ENCODE measurements around the gene MYO16. TPM values are rescaled to one million over a fixed set of nuclear protein-coding genes. Genes with fewer than 3 reads are reported as not detected.

MYO16 gene
- total RNA-seq, 1 experiment from 2014 or later = not detected

DNA sequence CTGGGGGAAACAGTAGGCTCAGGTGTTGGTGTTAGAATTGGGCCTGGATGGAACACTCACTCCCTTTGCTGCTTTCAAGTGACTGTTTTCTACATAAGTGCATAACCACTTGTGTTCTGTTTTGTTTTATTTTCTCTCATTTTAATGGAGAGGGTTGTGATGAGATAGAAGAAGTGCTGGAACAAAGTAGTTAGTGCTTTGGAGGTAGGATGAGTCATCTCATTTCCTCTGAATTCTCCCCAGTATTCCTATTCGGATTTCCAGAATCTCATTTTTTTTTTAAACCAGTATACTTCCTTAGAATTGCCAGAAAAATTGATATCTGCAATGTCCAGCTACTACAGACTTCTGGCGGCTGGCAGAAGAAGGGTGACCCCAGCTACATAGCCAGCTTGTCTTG is 575.9 kb downstream of the MYO16 start:
- no peak for DNase-seq
- no peak overlapping the region for H2BK5ac ChIP-seq (ENCODE audit: insufficient read length, low read length)
- H4K91ac ChIP-seq (ENCODE audit: insufficient read length, low read depth, low read length) = no peak overlapping the region
- H3K4me1 Mint-ChIP-seq = peaks cover 3 to 4% of the 10 kb centered on the region in 2 experiments; a peak in 1 of 4 replicates
- no peak overlapping the region for H2BK120ac ChIP-seq (ENCODE audit: low read depth, low read length, poor library complexity, severe bottlenecking)
- H2AK5ac ChIP-seq (ENCODE audit: insufficient read length, low read length) = no peak overlapping the region
- H3K23ac ChIP-seq (ENCODE audit: insufficient read length, low read depth, low read length) = no peak overlapping the region
- no peaks in the 10 kb centered on the region for H3K27me3 ChIP-seq (ENCODE audit: insufficient read depth, low read length)
- no peak overlapping the region for H3K4me3 Mint-ChIP-seq
- H3K18ac ChIP-seq (ENCODE audit: insufficient read length, low read depth, low read length) = no peak overlapping the region
- H2BK15ac ChIP-seq (ENCODE audit: low read depth, low read length) = no peak overlapping the region
- H2AFZ ChIP-seq (ENCODE audit: low read length) = no peak overlapping the region
- H3K4me1 ChIP-seq (ENCODE audit: insufficient read depth, low read length) = no peaks in the 10 kb centered on the region
- no peaks in the 10 kb centered on the region for H3K9me3 ChIP-seq (ENCODE audit: control insufficient read depth, low read depth, low read length)
- H2BK12ac ChIP-seq (ENCODE audit: insufficient read length, low read depth, low read length) = no peak overlapping the region
- H3K79me2 ChIP-seq (ENCODE audit: insufficient read depth, low read length) = no peaks in the 10 kb centered on the region
- H3K27ac Mint-ChIP-seq = no peak overlapping the region
- no peaks in the 10 kb centered on the region for H4K20me1 ChIP-seq (ENCODE audit: control insufficient read depth, insufficient read depth, insufficient read length)
- H3K79me1 ChIP-seq (ENCODE audit: insufficient read depth, low read depth, low read length, poor library complexity, severe bottlenecking) = no peaks in the 10 kb centered on the region
- H3K27ac ChIP-seq (ENCODE audit: insufficient read length, low read depth, low read length) = no peak overlapping the region
- no peak overlapping the region for H3K4ac ChIP-seq (ENCODE audit: low read depth, low read length)
- no peak overlapping the region for H3K56ac ChIP-seq (ENCODE audit: insufficient read length, low read depth, low read length)
- no peak overlapping the region for H3K14ac ChIP-seq (ENCODE audit: insufficient read depth, low read length)
- TF ChIP-seq, protein P1, sequence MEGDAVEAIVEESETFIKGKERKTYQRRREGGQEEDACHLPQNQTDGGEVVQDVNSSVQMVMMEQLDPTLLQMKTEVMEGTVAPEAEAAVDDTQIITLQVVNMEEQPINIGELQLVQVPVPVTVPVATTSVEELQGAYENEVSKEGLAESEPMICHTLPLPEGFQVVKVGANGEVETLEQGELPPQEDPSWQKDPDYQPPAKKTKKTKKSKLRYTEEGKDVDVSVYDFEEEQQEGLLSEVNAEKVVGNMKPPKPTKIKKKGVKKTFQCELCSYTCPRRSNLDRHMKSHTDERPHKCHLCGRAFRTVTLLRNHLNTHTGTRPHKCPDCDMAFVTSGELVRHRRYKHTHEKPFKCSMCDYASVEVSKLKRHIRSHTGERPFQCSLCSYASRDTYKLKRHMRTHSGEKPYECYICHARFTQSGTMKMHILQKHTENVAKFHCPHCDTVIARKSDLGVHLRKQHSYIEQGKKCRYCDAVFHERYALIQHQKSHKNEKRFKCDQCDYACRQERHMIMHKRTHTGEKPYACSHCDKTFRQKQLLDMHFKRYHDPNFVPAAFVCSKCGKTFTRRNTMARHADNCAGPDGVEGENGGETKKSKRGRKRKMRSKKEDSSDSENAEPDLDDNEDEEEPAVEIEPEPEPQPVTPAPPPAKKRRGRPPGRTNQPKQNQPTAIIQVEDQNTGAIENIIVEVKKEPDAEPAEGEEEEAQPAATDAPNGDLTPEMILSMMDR (conservative IDR thresholded peaks at IDR 0.05) = no peak
- no peak overlapping the region for H3K4me2 ChIP-seq (ENCODE audit: insufficient read depth, insufficient read length, low read length)
- no peak overlapping the region for H4K5ac ChIP-seq (ENCODE audit: insufficient read length, low read depth, low read length)
- peaks cover 2% of the 10 kb centered on the region for H3K27me3 Mint-ChIP-seq (ENCODE audit: low read depth)
- H3T11ph ChIP-seq (ENCODE audit: low read length) = no peak overlapping the region
- no CpG with 5 or more reads among the region's 2 CpGs for WGBS (ENCODE audit: extremely low coverage, insufficient read length, low lambda C conversion rate)
- H3K9me3 Mint-ChIP-seq = no peaks in the 10 kb centered on the region
- no peak overlapping the region for H3K9ac ChIP-seq (ENCODE audit: extremely low read depth, insufficient read length, low read length)
- no peaks in the 10 kb centered on the region for H3K23me2 ChIP-seq (ENCODE audit: insufficient read length, low read depth, low read length, poor library complexity, severe bottlenecking)
- no peaks in the 10 kb centered on the region for H3K36me3 Mint-ChIP-seq (ENCODE audit: insufficient read depth in 1 of 3, low read depth in 3 of 3)
- H2BK20ac ChIP-seq (ENCODE audit: low read depth, low read length, poor library complexity, severe bottlenecking) = no peak overlapping the region
- no peak overlapping the region for H4K8ac ChIP-seq (replicated peaks; ENCODE audit: insufficient read length, low read depth, low read length)
